ENCODE results near the gene PLP1. TPM values are rescaled to one million over a fixed set of nuclear protein-coding genes. Genes with fewer than 3 reads are reported as not detected.
"Not testable (repeated sequence)": the region's sequence is repeated elsewhere in the genome, so short reads cannot be mapped to it uniquely, and the experiment has no call there.

The PLP1 gene
- total RNA-seq, 6 experiments from 2014 or later, result 0.12 to 1.2 (median 0.50) TPM

GRCh38 chrX:103800318-103800717 is 23.7 kb downstream of the PLP1 start:
- Mint-ChIP-seq H3K27ac (no peak overlapping the region), H3K4me3 (no peak overlapping the region), H3K27me3 (ENCODE audit: insufficient read depth) (no peaks in the 10 kb centered on the region; the same call in 1 of the 2 replicates), H3K36me3 (ENCODE audit: low read depth) (no peaks in the 10 kb centered on the region), H3K4me1 (ENCODE audit: low read depth) (no peaks in the 10 kb centered on the region), H3K9me3 (no peaks in the 10 kb centered on the region)
- no peak for TF ChIP-seq CTCF (IDR thresholded peaks at IDR 0.05)
- DNase-seq, result no peak

- DNase-seq, result no peak
- TF ChIP-seq CTCF (IDR thresholded peaks at IDR 0.05), result no peak
- H3K9me3 Mint-ChIP-seq, result no peaks in the 10 kb centered on the region
- no peak overlapping the region for H3K27ac Mint-ChIP-seq
- H3K27me3 Mint-ChIP-seq (ENCODE audit: insufficient read depth), result peaks cover 5% of the 10 kb centered on the region
- H3K36me3 Mint-ChIP-seq (ENCODE audit: low read depth), result no peaks in the 10 kb centered on the region
- H3K4me1 Mint-ChIP-seq (ENCODE audit: low read depth), result peaks cover 5% of the 10 kb centered on the region; the same call in 1 of the 2 replicates
- H3K4me3 Mint-ChIP-seq, result no peak overlapping the region
Measured at GRCh38 chrX:103805860-103806259, 29.2 kb downstream of the PLP1 start.

DNA sequence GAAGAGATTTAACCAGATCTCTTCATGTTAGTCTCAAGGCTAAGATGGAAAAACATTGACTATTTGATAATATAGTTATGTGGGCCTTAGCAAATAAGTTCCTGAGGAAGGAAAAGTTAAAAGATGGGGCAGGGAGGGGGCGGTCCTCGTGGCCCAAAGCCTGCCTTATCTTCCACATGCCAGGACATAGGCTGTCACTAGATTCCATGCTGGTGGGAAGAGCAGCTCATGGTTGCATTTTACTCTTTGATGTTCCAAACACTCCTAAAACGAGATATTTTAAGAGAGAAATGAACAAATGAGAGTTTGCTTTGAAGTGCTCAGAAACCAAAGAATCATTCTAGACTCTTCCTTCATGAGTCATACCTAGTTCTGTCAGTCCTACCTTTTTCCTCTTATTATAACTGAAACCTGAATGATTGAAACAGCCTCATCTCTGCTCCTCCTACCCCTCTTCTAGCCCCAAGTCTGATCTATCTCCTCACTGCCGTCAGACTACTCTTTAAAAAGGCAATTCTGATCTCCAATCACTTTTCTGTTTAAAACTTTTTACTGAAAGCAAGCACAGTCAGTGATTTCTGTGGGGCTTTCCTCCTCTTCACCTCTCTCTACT is 30.3 kb downstream of the PLP1 start:
- H3K36me3 Mint-ChIP-seq (ENCODE audit: low read depth), result no peaks in the 10 kb centered on the region
- H3K27ac Mint-ChIP-seq, result no peak overlapping the region

GRCh38 chrX:103811858-103812257 is 35.2 kb downstream of the PLP1 start:
- no peak for TF ChIP-seq CTCF (IDR thresholded peaks at IDR 0.05)
- no peaks in the 10 kb centered on the region for H3K36me3 Mint-ChIP-seq (ENCODE audit: low read depth)
- peaks cover 5% of the 10 kb centered on the region; the same call in 1 of the 2 replicates for H3K4me1 Mint-ChIP-seq (ENCODE audit: low read depth)
- peaks cover 10% of the 10 kb centered on the region for H3K27me3 Mint-ChIP-seq (ENCODE audit: insufficient read depth)
- H3K4me3 Mint-ChIP-seq, result no peak overlapping the region
- no peaks in the 10 kb centered on the region for H3K9me3 Mint-ChIP-seq
- H3K27ac Mint-ChIP-seq, result no peak overlapping the region
- DNase-seq, result no peak

More for the DNA sequence above, 30.3 kb downstream of the PLP1 start:
- Mint-ChIP-seq H3K4me3 (no peak overlapping the region), H3K4me1 (ENCODE audit: low read depth) (peaks cover 5% of the 10 kb centered on the region; the same call in 1 of the 2 replicates), H3K27me3 (ENCODE audit: insufficient read depth) (peaks cover 5% of the 10 kb centered on the region), H3K9me3 (no peaks in the 10 kb centered on the region)
- TF ChIP-seq CTCF (IDR thresholded peaks at IDR 0.05), result no peak
- no peak for DNase-seq

DNA sequence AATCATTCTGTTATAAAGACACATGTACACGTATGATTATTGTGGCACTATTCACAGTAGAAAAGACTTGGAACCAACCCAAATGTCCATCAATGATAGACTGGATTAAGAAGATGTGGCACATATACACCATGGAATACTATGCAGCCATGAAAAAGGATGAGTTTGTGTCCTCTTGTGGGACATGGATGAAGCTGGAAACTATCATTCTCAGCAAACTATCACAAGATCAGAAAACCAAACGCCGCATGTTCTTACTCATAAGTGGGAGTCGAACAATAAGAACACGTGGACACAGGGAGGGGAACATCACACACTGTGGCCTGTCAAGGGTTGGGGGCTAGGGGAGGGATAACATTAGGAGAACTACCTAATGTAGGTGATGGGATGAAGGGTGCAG is 40.5 kb downstream of the PLP1 start:
- not testable (repeated sequence) for H3K36me3 Mint-ChIP-seq (ENCODE audit: low read depth); H3K27ac Mint-ChIP-seq; H3K27me3 Mint-ChIP-seq (ENCODE audit: insufficient read depth); H3K9me3 Mint-ChIP-seq; H3K4me3 Mint-ChIP-seq; DNase-seq; H3K4me1 Mint-ChIP-seq (ENCODE audit: low read depth)

GRCh38 chrX:103817502-103817901 is 40.9 kb downstream of the PLP1 start:
- no peak overlapping the region for H3K27ac Mint-ChIP-seq
- H3K4me3 Mint-ChIP-seq, result no peak overlapping the region
- DNase-seq, result peak; percentile 7
- peaks cover 5% of the 10 kb centered on the region; the same call in 1 of the 2 replicates for H3K27me3 Mint-ChIP-seq (ENCODE audit: insufficient read depth)
- no peaks in the 10 kb centered on the region for H3K9me3 Mint-ChIP-seq
- TF ChIP-seq CTCF (IDR thresholded peaks at IDR 0.05), result peak; percentile 85
- no peaks in the 10 kb centered on the region for H3K4me1 Mint-ChIP-seq (ENCODE audit: low read depth)
- H3K36me3 Mint-ChIP-seq (ENCODE audit: low read depth), result no peaks in the 10 kb centered on the region

Measured in HFFc6 (cell line).